K562 (cell line): ENCODE measurements around the gene SERTAD3. TPM values are rescaled to one million over a fixed set of nuclear protein-coding genes. Genes with fewer than 3 reads are reported as not detected.

Source experiments
- ARHGAP35 ChIP-seq: fragments of 450-650 bp; IDR thresholded peaks from 2 replicates; pipeline ENCODE4 v1.6.1; 2018; ENCODE audit not compliant: partially characterized antibody
- CHD1 ChIP-seq: fragments of 200-600 bp; sonication (generic); IDR thresholded peaks from one replicate; pipeline ENCODE4 v1.6.1; 2012; ENCODE audit warnings: mild to moderate bottlenecking, moderate library complexity, low read length, inconsistent platforms
- CXXC5 ChIP-seq: fragments of 250-450 bp; sonication (Bioruptor Pico); IDR thresholded peaks from 2 replicates; pipeline ENCODE4 v1.8.0; 2022; ENCODE audit warnings: inconsistent platforms, mild to moderate bottlenecking, moderate library complexity
- E2F5 ChIP-seq: sonication (generic); formaldehyde crosslinking; IDR thresholded peaks from 2 replicates; pipeline ENCODE4 v1.8.0; 2022; ENCODE audit warnings: mild to moderate bottlenecking, missing genetic modification reagents
- ETV1 ChIP-seq: fragments of 450-650 bp; conservative IDR thresholded peaks from 2 replicates; pipeline ENCODE4 v1.6.1; 2016; ENCODE audit warnings: missing genetic modification characterization, control low read depth, low read depth, missing compliant biosample characterization
- ETV6 ChIP-seq, 3 experiments: fragments of 150-350 bp in 1 of 3; sonication (generic) in 1 of 3; formaldehyde crosslinking in 1 of 3; IDR thresholded peaks; 2 replicates each; pipeline versions ENCODE4 v1.6.1 to v1.8.0; 2014 to 2022; ENCODE audit warnings: borderline replicate concordance in 2 of 3, low read depth in 2 of 3, antibody characterized with exemption in 1 of 3, low read length in 1 of 3, mild to moderate bottlenecking in 1 of 3, missing genetic modification reagents in 1 of 3
- GTF2A2 ChIP-seq: IDR thresholded peaks from 2 replicates; pipeline ENCODE4 v1.6.1; 2016; ENCODE audit warnings: mild to moderate bottlenecking, missing genetic modification characterization, missing compliant biosample characterization
- HDAC8 ChIP-seq: fragments of 450-650 bp; IDR thresholded peaks from 2 replicates; pipeline ENCODE4 v1.6.1; 2016; ENCODE audit warnings: mild to moderate bottlenecking, missing genetic modification characterization, moderate library complexity, missing compliant biosample characterization
- ILF3 ChIP-seq: fragments of 450-650 bp; IDR thresholded peaks from 2 replicates; pipeline ENCODE4 v1.6.1; 2018; ENCODE audit warnings: antibody characterized with exemption, mild to moderate bottlenecking, moderate library complexity, borderline replicate concordance
- JUNB ChIP-seq: fragments of 450-650 bp; formaldehyde crosslinking; conservative IDR thresholded peaks from 2 replicates; pipeline ENCODE4 v1.4.0; 2020; ENCODE audit warnings: mild to moderate bottlenecking
- MEIS2 ChIP-seq: fragments of 450-650 bp; IDR thresholded peaks from 2 replicates; pipeline ENCODE4 v1.6.1; 2014; ENCODE audit warnings: mild to moderate bottlenecking; ENCODE audit not compliant: partially characterized antibody
- NONO ChIP-seq, 2 experiments: fragments of 200-400 bp in 1 of 2; fragments of 450-650 bp in 1 of 2; formaldehyde crosslinking in 1 of 2; IDR thresholded peaks; 2 replicates each; pipeline ENCODE4 v1.6.1; 2017; ENCODE audit warnings: low read depth in 2 of 2, mild to moderate bottlenecking in 2 of 2, moderate library complexity in 2 of 2, low read length in 1 of 2
- NR2C1 ChIP-seq, 2 experiments: fragments of 450-650 bp; IDR thresholded peaks; 2 replicates each; pipeline ENCODE4 v1.6.1; 2017; ENCODE audit warnings: mild to moderate bottlenecking in 2 of 2, antibody characterized with exemption in 1 of 2, inconsistent platforms in 1 of 2, missing compliant biosample characterization in 1 of 2, missing genetic modification characterization in 1 of 2
- PKNOX1 ChIP-seq: fragments of 450-650 bp; IDR thresholded peaks from 2 replicates; pipeline ENCODE4 v1.6.1; 2016
- POLR2B ChIP-seq: fragments of 450-650 bp; IDR thresholded peaks from 2 replicates; pipeline ENCODE4 v1.6.1; 2018; ENCODE audit warnings: low read depth; ENCODE audit not compliant: partially characterized antibody
- POLR2G ChIP-seq: fragments of 200-400 bp; formaldehyde crosslinking; IDR thresholded peaks from 2 replicates; pipeline ENCODE4 v1.6.1; 2017; ENCODE audit warnings: low read depth, mild to moderate bottlenecking, antibody characterized with exemption, low read length, moderate library complexity
- SETDB1 ChIP-seq: IDR thresholded peaks from one replicate; pipeline ENCODE4 v1.6.1; 2012; ENCODE audit warnings: low read length, control low read depth, inconsistent platforms
- SMARCA5 ChIP-seq: fragments of 450-650 bp; IDR thresholded peaks from 2 replicates; pipeline ENCODE4 v1.6.1; 2016
- TARDBP ChIP-seq: fragments of 450-650 bp; IDR thresholded peaks from 2 replicates; pipeline ENCODE4 v1.6.1; 2016
- TCF7L2 ChIP-seq: fragments of 150-350 bp; IDR thresholded peaks from 2 replicates; pipeline ENCODE4 v1.6.1; 2016; ENCODE audit warnings: low read depth, mild to moderate bottlenecking, low read length, moderate library complexity
- TRIM24 ChIP-seq, 2 experiments: fragments of 450-650 bp; IDR thresholded peaks; 2 replicates each; pipeline ENCODE4 v1.6.1; 2016
- ZBTB33 ChIP-seq: sonication (generic); formaldehyde crosslinking; IDR thresholded peaks from 2 replicates; pipeline ENCODE4 v1.8.1; 2023; ENCODE audit warnings: mild to moderate bottlenecking, missing genetic modification reagents
- ZKSCAN8 ChIP-seq: fragments of 200-800 bp; sonication (Bioruptor generic); IDR thresholded peaks from 2 replicates; pipeline ENCODE4 v1.6.1; 2016; ENCODE audit warnings: missing genetic modification characterization, missing compliant biosample characterization
- ZNF311 ChIP-seq: fragments of 250-450 bp; sonication (Bioruptor Pico); IDR thresholded peaks from 2 replicates; pipeline ENCODE4 v1.4.0; 2020; ENCODE audit warnings: mild to moderate bottlenecking, moderate library complexity
- polyA plus RNA-seq, 8 experiments: library from polyadenylated mRNA; depleted of rRNA in 4 of 8; stranded (reverse) in 5 of 8; unstranded in 3 of 8; fragments of >200 nt; fragmentation: Nextera tagmentation in 2 of 8; fragmentation: Illumina TruSeq in 1 of 8; extraction: Ambion mirVana in 2 of 8; extraction: Trizol in 1 of 8; gene quantifications; 2 replicates each; pipeline versions ENCODE4 v1.2.1 to v1.2.3, GENCODE V29; 2011 to 2014; ENCODE audit warnings: inconsistent platforms in 1 of 8, missing spikeins in 1 of 8
- total RNA-seq, 7 experiments: library from RNA; depleted of rRNA in 6 of 7; stranded (reverse); fragments of >200 nt in 6 of 7; fragmentation: Illumina TruSeq in 2 of 7; extraction: Trizol in 2 of 7; gene quantifications; 2 replicates each; pipeline versions ENCODE4 v1.2.1 to v1.2.3, GENCODE V29; 2011 to 2021; ENCODE audit warnings: low replicate concordance in 1 of 7

The SERTAD3 gene
- total and polyA plus RNA-seq, 9 of the 15 experiments (the other 6 are each of a cell fraction or from before 2014, with no cell fraction given) = 5.4 to 28.9 (median 17.5) TPM

- TF ChIP-seq E2F5 (CRISPR knock-in tag) (no peak), ETV6 (IDR thresholded peaks at IDR 0.05; ENCODE audit: borderline replicate concordance in 1 of 2, low read depth in 2 of 2, low read length in 1 of 2) (peak in 1 of 2 experiments; percentile 85; a peak in 2 of 4 replicates), ETV6 (CRISPR knock-in tag; IDR thresholded peaks at IDR 0.05; ENCODE audit: borderline replicate concordance) (no peak), GTF2A2 (tag) (no peak), PKNOX1 (peak; percentile 79), TARDBP (no peak), ZKSCAN8 (CRISPR knock-in tag) (no peak), ARHGAP35 (no peak), ZNF311 (CRISPR knock-in tag) (no peak), POLR2B (peak; percentile 63), MEIS2 (peak; percentile 60), HDAC8 (tag) (0 out of 2 replicates have a peak, but pooled peaks have one; percentile 45), NR2C1 (IDR thresholded peaks at IDR 0.05) (no peak), NR2C1 (tag; IDR thresholded peaks at IDR 0.05) (0 out of 2 replicates have a peak, but pooled peaks have one; percentile 10), ETV1 (tag) (0 out of 2 replicates have a peak, but pooled peaks have one; percentile 29), TCF7L2 (no peak), TRIM24 (IDR thresholded peaks at IDR 0.05) (no peak; a peak in 1 of 4 replicates), ZBTB33 (CRISPR knock-in tag) (peak; percentile 89), SETDB1 (no peak), NONO (IDR thresholded peaks at IDR 0.05; ENCODE audit: low read depth in 2 of 2, low read length in 1 of 2) (peak in 1 of 2 experiments; percentile 66; a peak in 2 of 4 replicates), POLR2G (peak; percentile 94), ILF3 (no peak), SMARCA5 (no peak), CXXC5 (CRISPR knock-in tag) (peak; percentile 100), CHD1 (no peak), JUNB (no peak)
These were observed 23.1 kb downstream of the SERTAD3 start (continued) for GRCh38 chr19:40420766-40421765.
